Bronchial epithelial cell (primary cell): ENCODE measurements around the gene CBY1. TPM values are rescaled to one million over a fixed set of nuclear protein-coding genes. Genes with fewer than 3 reads are reported as not detected.

ENCODE experiments used
- DNase-seq: peaks from one replicate; pipeline ENCODE4 v3.0.0-alpha.2; 2010; ENCODE audit warnings: low read depth
- FAIRE-seq: peaks from 2 replicates; lab custom pipeline; 2011; peaks lifted over from hg19 to GRCh38; lab: Jason Lieb, UNC
- H3K27me3 ChIP-seq: 2 replicates; pipeline ENCODE4 v1.5.1; 2011; ENCODE audit warnings: low read length; ENCODE audit not compliant: control insufficient read depth, insufficient read depth
- H3K36me3 ChIP-seq: 2 replicates; pipeline ENCODE4 v1.5.1; 2011; ENCODE audit warnings: low read length; ENCODE audit not compliant: control insufficient read depth, insufficient read depth
- H3K4me3 ChIP-seq: 2 replicates; pipeline ENCODE4 v1.5.1; 2011; ENCODE audit warnings: mild to moderate bottlenecking, low read depth, low read length, control low read depth
- total RNA-seq: library from RNA; depleted of rRNA; stranded (reverse); fragments of >200 nt; gene quantifications from 2 replicates; pipeline ENCODE4 v1.2.1, GENCODE V29; 2014
- TF ChIP-seq, protein P1 (sequence below): IDR thresholded peaks from 2 replicates; pipeline ENCODE4 v1.5.1; 2011; ENCODE audit warnings: mild to moderate bottlenecking, moderate library complexity, low read length, control low read depth, inconsistent platforms; ENCODE audit not compliant: insufficient read depth, severe bottlenecking

CBY1 gene
- total RNA-seq, 1 donor from 2014 or later, result 16.1 TPM

DNA sequence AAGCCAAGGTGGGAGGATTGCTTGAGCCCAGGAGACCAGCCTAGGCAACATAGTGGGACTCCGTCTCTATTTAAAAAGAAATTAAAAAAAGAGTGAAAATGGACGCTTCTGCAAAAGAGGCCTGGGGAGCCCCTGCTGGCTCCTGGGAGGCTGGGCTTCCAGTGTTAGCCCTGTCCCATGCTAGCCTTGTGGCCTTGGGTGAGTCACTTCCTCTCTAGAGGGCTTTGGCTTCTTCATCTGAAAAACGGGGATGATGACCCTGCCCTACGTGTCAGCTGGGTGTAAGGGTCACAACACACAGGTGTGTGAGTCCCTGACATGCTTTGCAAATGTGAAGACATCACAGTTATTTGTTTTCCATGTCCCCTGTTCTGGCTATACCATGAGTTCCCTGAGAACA lies 33.1 kb upstream of the CBY1 start:
- no peaks in the 10 kb centered on the region for H3K27me3 ChIP-seq
- FAIRE-seq (no peak), DNase-seq (no peak)
- no peak overlapping the region for H3K4me3 ChIP-seq
- TF ChIP-seq, protein P1, sequence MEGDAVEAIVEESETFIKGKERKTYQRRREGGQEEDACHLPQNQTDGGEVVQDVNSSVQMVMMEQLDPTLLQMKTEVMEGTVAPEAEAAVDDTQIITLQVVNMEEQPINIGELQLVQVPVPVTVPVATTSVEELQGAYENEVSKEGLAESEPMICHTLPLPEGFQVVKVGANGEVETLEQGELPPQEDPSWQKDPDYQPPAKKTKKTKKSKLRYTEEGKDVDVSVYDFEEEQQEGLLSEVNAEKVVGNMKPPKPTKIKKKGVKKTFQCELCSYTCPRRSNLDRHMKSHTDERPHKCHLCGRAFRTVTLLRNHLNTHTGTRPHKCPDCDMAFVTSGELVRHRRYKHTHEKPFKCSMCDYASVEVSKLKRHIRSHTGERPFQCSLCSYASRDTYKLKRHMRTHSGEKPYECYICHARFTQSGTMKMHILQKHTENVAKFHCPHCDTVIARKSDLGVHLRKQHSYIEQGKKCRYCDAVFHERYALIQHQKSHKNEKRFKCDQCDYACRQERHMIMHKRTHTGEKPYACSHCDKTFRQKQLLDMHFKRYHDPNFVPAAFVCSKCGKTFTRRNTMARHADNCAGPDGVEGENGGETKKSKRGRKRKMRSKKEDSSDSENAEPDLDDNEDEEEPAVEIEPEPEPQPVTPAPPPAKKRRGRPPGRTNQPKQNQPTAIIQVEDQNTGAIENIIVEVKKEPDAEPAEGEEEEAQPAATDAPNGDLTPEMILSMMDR, result no peak
- no peaks in the 10 kb centered on the region for H3K36me3 ChIP-seq

DNA sequence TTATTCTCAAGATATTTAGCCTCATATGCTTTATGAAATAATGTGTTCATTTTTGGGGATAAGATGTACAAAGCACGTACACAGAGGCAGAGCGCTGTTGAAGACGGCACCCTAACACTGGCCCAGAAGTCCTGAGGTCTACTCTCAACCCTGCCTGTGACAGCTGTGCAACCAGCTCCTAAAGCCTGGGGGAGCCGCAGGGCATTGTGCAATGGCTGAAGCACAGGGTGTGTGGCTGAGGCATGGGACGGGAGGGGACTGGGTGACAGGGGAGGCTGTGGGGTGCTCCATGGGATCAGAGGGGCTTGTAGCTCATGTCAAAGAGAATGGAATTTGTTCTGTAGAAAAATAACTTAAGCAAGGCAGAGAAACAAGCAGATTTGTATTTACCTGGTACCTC lies 28.0 kb upstream of the CBY1 start:
- DNase-seq (no peak), FAIRE-seq (no peak)
- Histone ChIP-seq H3K4me3 (no peak overlapping the region), H3K27me3 (no peaks in the 10 kb centered on the region), H3K36me3 (no peaks in the 10 kb centered on the region)
- TF ChIP-seq, protein P1, result no peak

DNA sequence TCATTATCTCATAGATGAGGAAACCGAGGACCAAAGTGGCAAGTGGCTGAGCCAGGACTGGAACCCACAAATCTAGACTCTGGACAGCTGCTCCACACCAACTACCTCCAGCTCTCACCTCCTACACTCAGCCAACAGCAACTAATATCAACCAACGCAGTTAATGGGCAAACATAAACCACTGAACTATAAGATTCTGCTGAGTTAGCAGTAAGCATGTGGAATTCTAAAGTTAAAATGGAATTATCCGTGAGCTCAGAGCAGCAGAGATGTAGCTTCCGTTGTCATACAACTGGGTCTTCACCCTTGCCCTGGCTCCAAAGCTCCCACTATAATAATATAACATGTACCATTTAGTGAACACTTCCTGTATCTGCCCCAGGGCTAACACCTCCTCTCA lies 27.3 kb upstream of the CBY1 start:
- Histone ChIP-seq H3K36me3 (no peaks in the 10 kb centered on the region), H3K4me3 (no peak overlapping the region), H3K27me3 (no peaks in the 10 kb centered on the region)
- DNase-seq, result no peak
- FAIRE-seq, result no peak
- TF ChIP-seq, protein P1, result no peak

DNA sequence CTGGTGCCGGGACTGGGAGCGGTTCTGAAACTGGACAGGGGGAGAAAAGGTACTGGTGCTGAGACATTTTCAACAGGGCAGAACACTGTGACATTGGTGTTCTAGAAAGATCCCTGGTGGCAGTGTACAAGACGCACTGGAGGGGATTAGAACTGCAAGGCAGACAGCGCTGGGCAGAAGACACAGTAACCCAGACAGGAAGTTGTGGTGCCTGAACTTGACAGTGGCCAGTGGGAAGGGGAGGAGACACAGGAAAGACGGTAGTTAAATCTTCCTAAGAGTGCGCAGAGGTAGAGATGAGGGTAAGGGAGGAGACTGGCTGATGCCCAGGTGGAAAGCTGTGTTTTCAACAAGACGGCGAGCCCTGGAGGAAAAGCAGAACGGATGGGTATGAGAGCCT lies 24.7 kb upstream of the CBY1 start:
- Histone ChIP-seq H3K36me3 (no peaks in the 10 kb centered on the region), H3K27me3 (no peaks in the 10 kb centered on the region), H3K4me3 (no peak overlapping the region)
- TF ChIP-seq, protein P1, result no peak
- DNase-seq (no peak), FAIRE-seq (no peak)

DNA sequence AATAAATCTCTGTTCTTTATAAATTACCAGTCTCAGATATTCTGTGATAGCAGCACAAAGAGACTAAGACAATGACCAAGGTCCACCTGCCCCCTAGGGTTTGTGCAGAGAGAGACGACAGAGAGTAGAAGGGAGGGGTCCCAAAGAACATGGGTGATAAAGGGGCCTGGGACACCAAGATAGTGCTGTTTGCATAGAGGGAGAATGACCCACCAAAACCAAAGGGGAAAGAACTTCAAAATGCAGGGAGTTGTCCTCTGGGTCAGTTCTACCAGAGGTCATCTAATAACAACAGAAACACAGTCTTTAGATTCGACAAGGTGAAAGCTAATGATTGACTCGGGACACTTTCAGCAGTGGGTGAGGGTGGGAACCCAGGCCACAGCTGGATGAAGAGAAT lies 23.9 kb upstream of the CBY1 start:
- no peak for FAIRE-seq
- TF ChIP-seq, protein P1, result no peak
- no peak for DNase-seq
- H3K27me3 ChIP-seq, result no peaks in the 10 kb centered on the region
- H3K4me3 ChIP-seq, result no peak overlapping the region
- no peaks in the 10 kb centered on the region for H3K36me3 ChIP-seq

DNA sequence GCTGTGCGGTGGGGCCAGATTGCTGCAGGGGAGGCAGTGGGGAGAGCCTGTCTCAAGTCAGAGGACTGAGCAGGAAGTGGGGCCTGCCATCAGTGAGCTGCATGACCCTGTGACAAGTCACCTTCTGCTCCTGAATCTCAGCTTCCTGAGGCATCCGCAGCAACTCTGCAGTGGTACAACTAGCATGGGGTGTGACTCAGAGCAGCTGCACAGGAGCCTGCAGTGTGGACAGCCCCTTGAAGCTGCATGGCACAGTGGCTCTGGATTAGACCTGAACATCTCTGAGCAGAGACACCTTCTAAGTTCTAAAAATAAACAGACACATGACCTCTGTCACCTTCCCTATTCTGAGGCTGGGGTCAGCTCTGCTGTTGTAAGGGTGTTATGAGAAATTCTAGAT lies 18.2 kb upstream of the CBY1 start:
- TF ChIP-seq, protein P1, result no peak
- DNase-seq, result no peak
- Histone ChIP-seq H3K4me3 (no peak overlapping the region), H3K27me3 (no peaks in the 10 kb centered on the region), H3K36me3 (no peaks in the 10 kb centered on the region)
- FAIRE-seq, result no peak
